GM18499 (cell line): Measurements from ENCODE around the gene FRS2.

Experiments
- ATAC-seq: cut with Tn5 transposase; IDR thresholded peaks from one replicate; pipeline ENCODE4 v1.9.1; 2021; ENCODE audit warnings: moderate number of reproducible peaks; ENCODE audit not compliant: insufficient read depth, unreplicated experiment

Gene FRS2

GRCh38 chr12:69497308-69498026 is 27.3 kb downstream of the FRS2 start:
- peak; percentile 77 for ATAC-seq

- ATAC-seq: no peak
Measured at GRCh38 chr12:69500631-69501030, 30.4 kb downstream of the FRS2 start.

- no peak for ATAC-seq
Measured at GRCh38 chr12:69501154-69501895, 31.1 kb downstream of the FRS2 start.

- ATAC-seq: no peak
Measured at GRCh38 chr12:69502345-69503081, 32.3 kb downstream of the FRS2 start.

- no peak for ATAC-seq
Measured at GRCh38 chr12:69508091-69508490, 37.9 kb downstream of the FRS2 start.

- ATAC-seq: no peak
Measured at GRCh38 chr12:69508621-69509020, 38.4 kb downstream of the FRS2 start.

GRCh38 chr12:69509308-69509736 is 39.1 kb downstream of the FRS2 start:
- no peak for ATAC-seq

- no peak for ATAC-seq
Measured at GRCh38 chr12:69509904-69510827, 40.0 kb downstream of the FRS2 start.

- no peak for ATAC-seq
Measured at GRCh38 chr12:69511016-69511415, 40.8 kb downstream of the FRS2 start.

- ATAC-seq: no peak
Measured at GRCh38 chr12:69511469-69512267, 41.5 kb downstream of the FRS2 start.

GRCh38 chr12:69512820-69513219 is 42.6 kb downstream of the FRS2 start:
- ATAC-seq: no peak

GRCh38 chr12:69513297-69513696 is 43.1 kb downstream of the FRS2 start:
- ATAC-seq: no peak

GRCh38 chr12:69514111-69514510 is 43.9 kb downstream of the FRS2 start:
- no peak for ATAC-seq

- ATAC-seq: no peak
Measured at GRCh38 chr12:69514845-69515244, 44.7 kb downstream of the FRS2 start.

GRCh38 chr12:69515394-69515930 is 45.3 kb downstream of the FRS2 start:
- no peak for ATAC-seq

- no peak for ATAC-seq
Measured at GRCh38 chr12:69516950-69517349, 46.8 kb downstream of the FRS2 start.

- ATAC-seq: no peak
Measured at GRCh38 chr12:69517406-69517805, 47.2 kb downstream of the FRS2 start.

GRCh38 chr12:69519871-69520270 is 49.7 kb downstream of the FRS2 start:
- no peak for ATAC-seq
